Astrocyte (in vitro differentiated cells and primary cell): Measurements from ENCODE around the gene ERI2. TPM values are rescaled to one million over a fixed set of nuclear protein-coding genes. Genes with fewer than 3 reads are reported as not detected.

Experiments
- DNase-seq: peaks from one replicate; pipeline ENCODE4 v3.0.0-alpha.2; 2010; ENCODE audit warnings: low read depth
- FAIRE-seq: peaks from 2 replicates; lab custom pipeline; 2011; peaks lifted over from hg19 to GRCh38; lab: Jason Lieb, UNC
- H2AFZ ChIP-seq: 2 replicates; pipeline ENCODE4 v1.6.0; 2012; ENCODE audit warnings: low read depth, low read length, inconsistent platforms
- H3K27ac ChIP-seq: 2 replicates; pipeline ENCODE4 v1.5.1; 2011; ENCODE audit warnings: low read depth, low read length, inconsistent platforms
- H3K27me3 ChIP-seq: 2 replicates; pipeline ENCODE4 v1.6.0; 2011; ENCODE audit warnings: low read length, inconsistent platforms; ENCODE audit not compliant: insufficient read depth
- H3K36me3 ChIP-seq: 2 replicates; pipeline ENCODE4 v1.5.1; 2011; ENCODE audit warnings: low read length, inconsistent platforms; ENCODE audit not compliant: insufficient read depth
- H3K4me1 ChIP-seq: 2 replicates; pipeline ENCODE4 v1.5.1; 2011; ENCODE audit warnings: low read length, inconsistent platforms; ENCODE audit not compliant: insufficient read depth
- H3K4me2 ChIP-seq: 2 replicates; pipeline ENCODE4 v1.6.0; 2012; ENCODE audit warnings: low read length, inconsistent platforms
- H3K4me3 ChIP-seq: 2 replicates; pipeline ENCODE4 v1.5.1; 2011; ENCODE audit warnings: low read depth, mild to moderate bottlenecking, low read length, inconsistent platforms; ENCODE audit not compliant: insufficient read depth
- H3K79me2 ChIP-seq: 2 replicates; pipeline ENCODE4 v1.6.0; 2012; ENCODE audit warnings: mild to moderate bottlenecking, low read length, inconsistent platforms; ENCODE audit not compliant: insufficient read depth
- H3K9ac ChIP-seq: 2 replicates; pipeline ENCODE4 v1.6.0; 2012; ENCODE audit warnings: mild to moderate bottlenecking, low read length, inconsistent platforms
- H3K9me3 ChIP-seq: 2 replicates; pipeline ENCODE4 v1.5.1; 2012; ENCODE audit warnings: low read depth, mild to moderate bottlenecking, low read length, inconsistent platforms; ENCODE audit not compliant: insufficient read depth
- H4K20me1 ChIP-seq: 2 replicates; pipeline ENCODE4 v1.6.0; 2012; ENCODE audit warnings: low read length, inconsistent platforms; ENCODE audit not compliant: insufficient read depth
- H3K27ac Mint-ChIP-seq: one replicate; pipeline ENCODE4 v1.8.0; 2021; ENCODE audit warnings: mild to moderate bottlenecking, mixed read lengths; ENCODE audit not compliant: unreplicated experiment
- H3K27me3 Mint-ChIP-seq: one replicate; pipeline ENCODE4 v1.8.0; 2021; ENCODE audit warnings: low read depth, mixed read lengths; ENCODE audit not compliant: unreplicated experiment
- H3K36me3 Mint-ChIP-seq: one replicate; pipeline ENCODE4 v1.8.0; 2021; ENCODE audit warnings: low read depth, mixed read lengths; ENCODE audit not compliant: unreplicated experiment
- H3K4me1 Mint-ChIP-seq: one replicate; pipeline ENCODE4 v1.8.0; 2021; ENCODE audit warnings: low read depth, mixed read lengths; ENCODE audit not compliant: unreplicated experiment
- H3K4me3 Mint-ChIP-seq: one replicate; pipeline ENCODE4 v1.8.0; 2021; ENCODE audit warnings: mild to moderate bottlenecking, moderate library complexity, mixed read lengths; ENCODE audit not compliant: unreplicated experiment
- H3K9me3 Mint-ChIP-seq: one replicate; pipeline ENCODE4 v1.8.0; 2021; ENCODE audit warnings: mild to moderate bottlenecking, mixed read lengths; ENCODE audit not compliant: unreplicated experiment
- EZH2 ChIP-seq: IDR thresholded peaks from 2 replicates; pipeline ENCODE4 v1.6.1; 2012; ENCODE audit warnings: mild to moderate bottlenecking, low read length, inconsistent platforms; ENCODE audit not compliant: insufficient read depth
- total RNA-seq: library from RNA; stranded (reverse); gene quantifications from 2 replicates; pipeline ENCODE4 v1.2.1, GENCODE V29; 2021
- TF ChIP-seq, protein P1 (sequence below): IDR thresholded peaks from 2 replicates; pipeline ENCODE4 v1.5.1; 2011; ENCODE audit warnings: low read depth, mild to moderate bottlenecking, inconsistent platforms, low read length, moderate library complexity; ENCODE audit not compliant: insufficient read depth

ERI2 gene
- total RNA-seq, 1 donor from 2014 or later: 12.9 TPM

DNA sequence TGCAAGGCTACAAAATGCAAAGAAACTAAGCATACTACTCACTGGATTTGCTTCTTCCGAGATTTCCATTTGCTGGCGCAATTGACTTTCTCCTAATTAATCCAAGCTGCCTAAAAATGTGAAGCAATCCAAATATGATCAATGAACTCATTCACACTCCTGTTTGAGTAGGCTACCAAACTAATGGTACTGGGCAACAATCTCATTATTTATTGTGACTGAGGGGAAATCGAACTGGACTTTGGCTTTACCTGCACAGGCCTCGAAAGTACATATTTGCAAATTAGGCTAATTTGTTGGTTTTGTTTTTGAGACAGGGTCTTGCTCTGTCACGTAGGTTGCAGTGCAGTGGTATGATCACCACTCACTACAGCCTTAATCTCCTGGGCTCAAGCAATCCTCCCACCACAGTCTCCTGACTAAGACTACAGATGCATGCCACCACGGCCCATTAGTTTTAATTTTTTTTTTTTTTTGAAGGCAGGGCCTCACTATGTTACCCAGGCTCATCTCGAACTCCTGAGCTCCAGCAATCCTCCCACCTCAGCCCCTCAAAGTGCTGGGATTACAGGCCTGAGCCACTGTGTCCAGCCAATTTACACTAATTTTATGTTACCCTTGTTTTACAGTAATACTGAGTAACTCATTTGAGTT, 2.6 kb downstream of the ERI2 start:
- Histone ChIP-seq H3K27ac (no peak overlapping the region), H4K20me1 (no peaks in the 10 kb centered on the region), H3K9ac (no peak overlapping the region), H3K4me3 (no peak overlapping the region), H3K4me1 (no peaks in the 10 kb centered on the region), H2AFZ (no peak overlapping the region), H3K36me3 (no peaks in the 10 kb centered on the region), H3K4me2 (no peak overlapping the region), H3K9me3 (no peaks in the 10 kb centered on the region), H3K79me2 (peaks cover 4% of the 10 kb centered on the region), H3K27me3 (no peaks in the 10 kb centered on the region)
- no peaks in the 10 kb centered on the region for H3K9me3 Mint-ChIP-seq
- TF ChIP-seq, protein P1, sequence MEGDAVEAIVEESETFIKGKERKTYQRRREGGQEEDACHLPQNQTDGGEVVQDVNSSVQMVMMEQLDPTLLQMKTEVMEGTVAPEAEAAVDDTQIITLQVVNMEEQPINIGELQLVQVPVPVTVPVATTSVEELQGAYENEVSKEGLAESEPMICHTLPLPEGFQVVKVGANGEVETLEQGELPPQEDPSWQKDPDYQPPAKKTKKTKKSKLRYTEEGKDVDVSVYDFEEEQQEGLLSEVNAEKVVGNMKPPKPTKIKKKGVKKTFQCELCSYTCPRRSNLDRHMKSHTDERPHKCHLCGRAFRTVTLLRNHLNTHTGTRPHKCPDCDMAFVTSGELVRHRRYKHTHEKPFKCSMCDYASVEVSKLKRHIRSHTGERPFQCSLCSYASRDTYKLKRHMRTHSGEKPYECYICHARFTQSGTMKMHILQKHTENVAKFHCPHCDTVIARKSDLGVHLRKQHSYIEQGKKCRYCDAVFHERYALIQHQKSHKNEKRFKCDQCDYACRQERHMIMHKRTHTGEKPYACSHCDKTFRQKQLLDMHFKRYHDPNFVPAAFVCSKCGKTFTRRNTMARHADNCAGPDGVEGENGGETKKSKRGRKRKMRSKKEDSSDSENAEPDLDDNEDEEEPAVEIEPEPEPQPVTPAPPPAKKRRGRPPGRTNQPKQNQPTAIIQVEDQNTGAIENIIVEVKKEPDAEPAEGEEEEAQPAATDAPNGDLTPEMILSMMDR: no peak
- TF ChIP-seq EZH2: no peak
- no peak overlapping the region for H3K27ac Mint-ChIP-seq
- H3K36me3 Mint-ChIP-seq: no peaks in the 10 kb centered on the region
- DNase-seq (no peak), FAIRE-seq (no peak)
- H3K4me3 Mint-ChIP-seq: no peak overlapping the region
- no peaks in the 10 kb centered on the region for H3K4me1 Mint-ChIP-seq
- no peaks in the 10 kb centered on the region for H3K27me3 Mint-ChIP-seq

DNA sequence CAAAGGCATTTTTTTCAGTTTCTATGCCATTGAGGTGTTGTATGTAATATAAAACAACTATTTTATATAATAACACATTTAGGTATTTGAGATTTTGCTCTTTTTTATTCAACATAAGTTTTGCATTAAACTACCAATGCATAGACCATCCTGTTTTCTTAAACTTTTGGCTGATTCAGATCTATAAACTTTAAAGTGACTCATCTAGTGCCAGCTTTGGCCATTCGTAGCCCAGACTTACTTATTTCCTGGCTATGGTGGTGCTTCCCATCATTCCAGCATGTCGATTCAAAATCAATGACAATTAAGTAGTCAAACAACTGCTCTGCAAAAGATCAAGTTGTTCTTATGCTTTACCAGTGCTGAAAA, 3.1 kb downstream of the ERI2 start:
- no peaks in the 10 kb centered on the region for H3K4me1 ChIP-seq
- no peaks in the 10 kb centered on the region for H3K36me3 ChIP-seq
- DNase-seq (no peak), FAIRE-seq (no peak)
- H3K79me2 ChIP-seq: peaks cover 4% of the 10 kb centered on the region
- Mint-ChIP-seq H3K27me3 (no peaks in the 10 kb centered on the region), H3K4me1 (no peaks in the 10 kb centered on the region), H3K36me3 (no peaks in the 10 kb centered on the region), H3K4me3 (no peak overlapping the region), H3K27ac (no peak overlapping the region), H3K9me3 (no peaks in the 10 kb centered on the region)
- no peak overlapping the region for H3K9ac ChIP-seq
- no peaks in the 10 kb centered on the region for H3K9me3 ChIP-seq
- TF ChIP-seq EZH2: no peak
- TF ChIP-seq, protein P1: no peak
- H3K4me3 ChIP-seq: no peak overlapping the region
- no peak overlapping the region for H2AFZ ChIP-seq
- no peaks in the 10 kb centered on the region for H3K27me3 ChIP-seq
- H3K4me2 ChIP-seq: no peak overlapping the region
- no peak overlapping the region for H3K27ac ChIP-seq
- H4K20me1 ChIP-seq: no peaks in the 10 kb centered on the region

DNA sequence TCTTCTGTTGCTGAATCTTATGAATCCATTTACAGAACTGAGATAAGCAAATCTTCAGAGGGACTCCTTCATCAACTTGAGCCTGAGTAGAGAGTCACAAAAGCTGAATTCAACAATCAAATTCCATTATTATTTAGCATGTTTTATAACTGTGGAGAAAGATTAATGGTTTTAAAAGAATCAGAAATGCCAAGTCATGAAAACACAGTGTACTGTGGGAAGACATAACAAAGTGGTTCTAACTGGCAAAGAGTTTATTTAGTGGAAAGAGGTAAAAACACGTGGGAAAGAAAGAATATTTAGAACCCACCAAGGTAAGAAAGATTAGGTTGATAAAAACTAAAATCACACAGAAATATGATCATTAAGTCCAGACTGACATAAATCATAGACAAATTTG, 5.0 kb downstream of the ERI2 start:
- Histone ChIP-seq H3K27me3 (no peaks in the 10 kb centered on the region), H3K9me3 (no peaks in the 10 kb centered on the region), H3K27ac (no peak overlapping the region), H3K4me2 (no peak overlapping the region), H4K20me1 (no peaks in the 10 kb centered on the region), H3K36me3 (no peaks in the 10 kb centered on the region), H3K9ac (no peak overlapping the region), H3K79me2 (no peaks in the 10 kb centered on the region), H3K4me3 (no peak overlapping the region), H2AFZ (no peak overlapping the region), H3K4me1 (no peaks in the 10 kb centered on the region)
- no peaks in the 10 kb centered on the region for H3K4me1 Mint-ChIP-seq
- H3K36me3 Mint-ChIP-seq: peaks cover 3% of the 10 kb centered on the region
- no peak overlapping the region for H3K4me3 Mint-ChIP-seq
- no peaks in the 10 kb centered on the region for H3K27me3 Mint-ChIP-seq
- no peaks in the 10 kb centered on the region for H3K9me3 Mint-ChIP-seq
- TF ChIP-seq, protein P1: no peak
- TF ChIP-seq EZH2: no peak
- H3K27ac Mint-ChIP-seq: no peak overlapping the region
- DNase-seq (no peak), FAIRE-seq (no peak)
